ENCODE data around the gene PIK3R5.
"Not testable (repeated sequence)": the region's sequence is repeated elsewhere in the genome, so short reads cannot be mapped to it uniquely, and the experiment has no call there.

PIK3R5 gene

GRCh38 chr17:8984225-8984624 is 18.7 kb upstream of the PIK3R5 start:
- not testable (repeated sequence) for DNase-seq

DNA sequence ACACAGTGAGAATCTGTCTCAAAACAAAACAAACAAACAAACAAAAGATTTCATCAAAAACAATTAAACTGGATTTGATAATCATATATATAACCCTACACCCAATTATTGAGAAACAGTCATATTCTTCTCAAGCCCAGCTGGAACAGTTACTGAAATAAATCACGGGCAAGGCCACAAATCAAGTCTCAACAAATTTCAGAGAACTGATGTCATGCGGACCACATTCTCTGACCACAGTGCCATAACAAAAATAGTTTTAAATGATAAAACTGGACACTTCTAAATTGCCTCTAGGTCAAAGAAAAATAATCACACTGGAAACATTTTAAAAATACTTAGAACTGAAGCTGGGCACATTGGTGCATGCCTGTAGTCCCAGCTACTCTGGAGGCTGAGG is 15.9 kb upstream of the PIK3R5 start:
- no peak for DNase-seq

DNA sequence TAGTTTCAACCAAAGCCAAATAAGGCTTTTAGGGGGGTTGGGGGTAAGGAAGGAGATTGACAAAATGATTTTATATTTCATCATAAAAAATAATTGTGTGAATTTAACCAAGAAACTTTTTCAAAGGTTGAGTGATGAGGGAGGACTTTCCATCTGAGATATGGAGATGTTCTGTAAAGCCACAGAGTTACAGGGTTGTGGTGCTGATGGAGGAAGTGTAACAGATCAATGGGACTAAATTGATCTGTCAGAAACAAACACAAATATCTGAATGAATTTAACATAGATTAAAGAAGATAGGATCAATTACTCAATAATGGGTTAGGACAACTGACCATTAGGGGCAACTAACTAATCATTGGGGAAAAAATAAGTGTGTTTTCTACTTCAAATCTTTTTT is 14.2 kb upstream of the PIK3R5 start:
- DNase-seq = no peak

GRCh38 chr17:8976638-8977037 is 11.1 kb upstream of the PIK3R5 start:
- peak; percentile 2 for DNase-seq

DNA sequence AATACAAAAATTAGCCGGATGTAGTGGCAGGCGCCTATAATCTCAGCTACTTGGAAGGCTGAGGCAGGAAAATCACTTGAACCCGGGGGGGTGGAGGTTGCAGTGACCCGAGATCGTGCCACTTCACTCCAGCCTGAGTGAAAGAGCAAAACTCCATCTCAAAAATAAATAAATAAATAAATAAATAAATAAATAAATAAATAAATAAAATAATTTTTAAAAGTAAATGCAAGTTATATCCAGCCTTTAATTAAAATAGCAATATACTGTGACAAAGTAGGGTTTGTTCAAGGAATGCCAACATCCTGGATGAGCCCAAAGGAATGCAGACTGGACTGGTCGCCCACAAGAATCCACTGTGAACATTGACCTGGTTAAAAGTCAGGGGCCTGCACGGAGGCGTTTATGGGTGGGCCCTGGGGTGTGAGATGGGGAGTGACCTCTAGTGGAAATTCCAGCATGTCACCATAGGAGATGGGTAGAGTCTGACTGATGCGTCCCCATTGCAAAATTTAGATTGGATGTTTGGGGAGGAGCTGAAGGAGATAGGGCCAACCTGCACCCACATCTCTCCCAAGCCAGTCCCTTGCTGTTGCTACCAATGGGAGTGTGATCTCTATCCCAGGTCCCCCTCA is 9.7 kb upstream of the PIK3R5 start:
- no peak for DNase-seq

GRCh38 chr17:8969901-8970300 is 4.4 kb upstream of the PIK3R5 start:
- no peak for DNase-seq

GRCh38 chr17:8968503-8968902 is 3.0 kb upstream of the PIK3R5 start:
- no peak for DNase-seq

DNA sequence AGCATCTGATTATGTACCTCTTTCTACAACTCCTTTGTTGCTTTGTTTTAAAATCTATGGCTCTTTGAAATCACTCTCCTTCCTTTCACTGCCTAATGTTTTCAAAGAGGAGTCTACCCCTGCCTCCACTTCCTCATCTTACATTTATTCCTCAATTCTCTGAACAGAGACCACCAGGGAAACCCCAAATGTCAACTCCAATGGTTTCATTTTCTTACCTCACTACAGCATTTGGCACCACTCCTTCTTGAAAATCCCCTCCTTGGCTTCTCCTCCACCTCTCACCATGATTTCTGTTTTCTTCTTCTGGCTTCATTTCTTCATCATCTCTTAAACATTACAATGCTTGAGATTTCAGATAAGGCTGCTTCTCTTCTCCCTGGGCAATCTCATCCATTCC is 2.4 kb upstream of the PIK3R5 start:
- no peak for DNase-seq

- no peak for DNase-seq
These were observed 1.4 kb upstream of the PIK3R5 start for GRCh38 chr17:8966926-8967325.

DNA sequence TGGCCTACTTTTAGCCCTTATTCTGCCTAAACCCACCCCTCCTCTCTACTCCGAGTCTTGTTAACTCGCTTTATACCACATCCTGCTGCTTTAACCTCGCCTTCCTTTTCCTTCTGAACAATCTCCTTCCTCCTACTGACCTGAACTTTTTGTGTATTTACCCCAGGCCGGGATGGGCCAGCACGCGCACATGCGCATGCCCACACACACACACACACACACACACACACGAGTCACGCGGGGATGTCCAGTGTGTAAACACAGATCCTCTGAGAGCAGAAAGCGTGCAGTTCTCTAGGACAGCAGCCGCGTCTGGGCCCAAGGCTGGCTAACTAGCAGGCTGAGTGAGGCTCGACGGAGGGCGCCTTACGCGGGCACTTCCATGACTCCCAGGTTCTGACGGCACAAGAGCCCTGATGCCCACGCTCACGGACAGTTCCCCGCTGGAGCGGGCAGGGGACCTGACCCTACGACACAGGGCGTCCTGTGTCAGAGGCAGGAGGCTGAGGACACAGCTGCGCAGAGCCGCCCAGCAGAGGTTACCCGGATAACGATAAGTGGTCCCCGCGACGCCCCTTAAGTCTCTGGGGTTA is 610 bp downstream of the PIK3R5 start:
- no peak for DNase-seq

GRCh38 chr17:8963647-8964258 is 1.8 kb downstream of the PIK3R5 start:
- DNase-seq = no peak

DNA sequence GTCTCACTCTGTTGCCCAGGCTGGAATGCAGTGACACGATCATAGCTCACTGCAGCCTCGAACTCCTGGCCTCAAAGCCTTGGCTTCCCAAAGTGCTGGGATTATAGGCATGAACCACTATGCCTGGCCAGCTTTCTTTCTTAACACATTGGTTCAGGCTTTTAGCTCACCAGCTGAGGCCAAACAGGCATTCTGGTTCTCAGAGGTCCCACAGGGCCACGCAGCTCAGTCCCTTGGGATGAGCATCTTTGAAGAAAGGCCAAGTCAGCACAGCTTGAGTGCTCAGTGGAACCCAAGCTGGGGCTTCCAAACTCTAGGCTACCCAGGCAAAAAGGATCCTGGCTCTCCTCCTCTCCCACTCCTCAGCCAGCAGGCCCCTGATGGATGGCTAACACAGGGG is 2.5 kb downstream of the PIK3R5 start:
- no peak for DNase-seq

DNA sequence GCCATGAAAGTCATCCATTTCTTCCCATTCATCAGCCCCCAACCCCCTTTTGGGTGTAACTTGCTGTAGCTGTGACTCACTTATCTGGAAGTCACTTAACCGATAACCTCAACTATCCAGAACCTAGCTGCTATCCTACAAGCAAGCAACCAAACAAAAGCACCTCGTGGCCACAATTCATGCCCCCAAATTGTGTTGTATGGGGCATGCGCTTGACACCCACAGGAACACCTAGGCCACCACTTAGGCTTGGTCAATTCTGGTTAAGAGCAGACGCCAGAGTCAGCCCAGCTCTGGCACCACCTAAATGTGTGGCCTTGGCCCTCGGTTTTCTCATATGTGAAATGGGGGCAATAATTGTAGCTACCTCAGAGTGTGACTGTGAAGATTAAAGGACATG is 3.7 kb downstream of the PIK3R5 start:
- no peak for DNase-seq

DNA sequence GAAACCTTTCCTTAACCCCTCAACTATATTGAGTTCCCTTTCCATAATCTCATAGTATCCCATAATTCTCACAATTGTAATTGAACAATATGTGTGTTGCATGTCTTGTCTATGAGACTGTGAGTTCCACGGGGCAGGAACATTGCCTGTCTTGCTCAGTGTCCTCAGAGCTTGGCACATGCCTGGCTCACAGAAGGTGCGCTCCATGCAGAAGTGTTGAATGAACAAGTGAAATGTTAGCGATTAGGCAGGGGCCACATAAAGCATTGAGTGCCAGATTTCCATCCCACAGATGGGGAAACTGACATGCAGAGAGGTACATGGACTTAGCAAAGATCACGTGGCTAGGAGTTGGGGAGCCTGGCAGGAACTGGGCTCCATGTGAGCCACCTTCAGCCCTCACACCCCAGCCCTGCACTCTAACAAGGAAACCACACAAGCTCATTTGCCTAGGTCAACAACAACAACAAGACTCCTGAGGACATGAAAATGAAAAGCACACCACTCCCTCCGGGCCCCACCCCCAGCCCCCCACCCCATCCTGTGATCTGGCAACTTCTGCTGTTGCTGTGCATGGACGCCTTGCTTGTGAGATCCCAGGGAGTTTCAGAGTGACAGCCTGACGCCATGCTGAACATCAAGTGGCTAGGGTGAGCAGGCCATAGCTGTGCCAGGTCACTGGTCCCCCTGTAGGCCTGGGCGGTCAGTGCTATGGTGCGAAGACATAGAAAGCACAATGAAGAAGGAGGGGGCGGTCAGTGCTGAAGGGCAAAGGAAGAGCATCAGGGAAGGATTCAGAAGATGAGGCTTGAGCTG is 5.0 kb downstream of the PIK3R5 start:
- no peak for DNase-seq

- no peak for DNase-seq
These were observed 6.1 kb downstream of the PIK3R5 start for GRCh38 chr17:8959312-8959918.

DNA sequence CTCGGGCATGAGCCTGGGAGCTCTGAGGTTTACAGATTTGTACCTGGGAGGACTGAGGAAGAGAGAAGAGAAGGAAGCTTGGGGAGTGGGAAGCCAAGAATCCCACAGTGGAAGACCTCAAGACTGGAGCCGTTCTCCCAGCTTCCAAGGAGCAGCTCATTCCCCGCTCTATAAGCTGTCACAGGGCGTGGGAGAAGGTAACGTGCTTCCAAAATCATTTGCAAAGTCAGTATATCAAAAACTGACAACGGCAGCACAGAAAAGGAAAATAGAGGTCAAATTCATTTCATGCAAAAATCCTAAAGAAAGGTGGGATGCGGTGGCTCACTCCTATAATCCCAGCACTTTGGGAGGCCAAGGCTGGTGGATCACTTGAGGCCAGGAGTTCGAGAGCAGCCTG is 7.8 kb downstream of the PIK3R5 start:
- no peak for DNase-seq

GRCh38 chr17:8956465-8956902 is 9.0 kb downstream of the PIK3R5 start:
- DNase-seq = no peak

DNA sequence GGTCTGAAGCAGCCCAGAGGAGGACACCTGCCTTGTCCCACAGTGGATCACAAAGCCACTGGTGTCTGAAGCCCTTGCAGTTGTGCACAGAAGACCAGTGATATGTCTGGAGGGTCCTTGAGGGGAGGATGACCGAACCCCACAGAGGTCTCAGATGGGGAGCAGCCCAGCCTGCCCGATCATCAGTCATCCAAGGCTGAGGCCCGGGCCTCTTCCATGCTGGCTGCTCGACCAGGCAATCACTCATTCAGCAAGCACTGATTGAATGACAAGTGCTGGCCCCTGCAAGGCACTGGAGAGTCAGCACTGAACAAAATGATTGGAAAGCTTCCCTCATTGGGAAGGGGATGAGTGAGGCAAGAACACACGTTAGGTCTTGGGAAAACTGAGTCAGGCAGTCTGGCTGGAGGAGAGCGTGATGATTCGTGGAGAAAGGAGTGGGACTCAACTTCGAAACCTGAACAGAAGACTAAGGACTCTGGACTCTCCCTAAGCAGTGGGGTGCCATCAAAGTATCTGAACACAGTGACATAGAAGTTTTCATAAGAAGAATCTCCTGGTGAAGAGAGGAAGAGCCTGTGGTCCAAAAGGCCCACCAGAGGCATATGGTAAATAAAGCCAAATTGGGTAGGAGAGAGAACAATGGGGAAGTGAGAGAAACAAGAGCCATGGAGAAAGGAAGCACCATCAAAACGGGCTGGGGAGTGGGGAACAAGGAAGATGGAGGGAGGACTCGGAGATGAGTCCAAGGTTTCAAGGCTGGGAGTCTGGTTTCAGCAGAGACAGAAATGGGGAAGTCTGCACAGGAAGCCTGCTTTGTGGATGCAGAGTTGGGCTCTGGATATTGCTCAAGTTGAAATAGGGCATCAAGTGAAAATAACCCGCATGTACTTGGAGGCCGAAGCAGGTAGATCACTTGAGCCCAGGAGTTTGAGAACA is 10.2 kb downstream of the PIK3R5 start:
- DNase-seq = no peak

- no peak for DNase-seq
These were observed 11.2 kb downstream of the PIK3R5 start for GRCh38 chr17:8954339-8954738.

GRCh38 chr17:8953156-8953885 is 12.2 kb downstream of the PIK3R5 start:
- no peak for DNase-seq

DNA sequence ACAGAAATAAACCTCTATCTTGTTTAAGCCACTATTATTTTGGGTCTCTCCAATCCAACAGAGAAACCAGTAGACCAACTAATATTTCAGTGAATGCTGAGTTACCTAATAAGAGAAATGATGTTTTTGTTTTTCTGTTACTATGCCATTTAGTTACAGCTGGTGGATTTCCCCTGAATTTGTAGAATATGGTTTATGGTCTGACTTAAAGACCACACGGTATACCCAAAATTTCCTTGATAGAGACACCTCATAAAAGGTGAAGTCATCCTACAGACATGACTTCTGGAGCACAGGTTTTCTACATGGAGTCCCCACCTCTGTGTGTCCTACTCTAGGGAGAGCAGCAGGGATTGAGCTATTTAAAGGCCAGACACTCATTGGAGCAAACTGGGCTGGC is 13.3 kb downstream of the PIK3R5 start:
- DNase-seq = no peak
